ENCODE results near the gene USP15. TPM values are rescaled to one million over a fixed set of nuclear protein-coding genes. Genes with fewer than 3 reads are reported as not detected.

USP15 gene
- total RNA-seq, 3 donors from 2014 or later, result 62.5 to 78.3 (median 64.3) TPM

DNA sequence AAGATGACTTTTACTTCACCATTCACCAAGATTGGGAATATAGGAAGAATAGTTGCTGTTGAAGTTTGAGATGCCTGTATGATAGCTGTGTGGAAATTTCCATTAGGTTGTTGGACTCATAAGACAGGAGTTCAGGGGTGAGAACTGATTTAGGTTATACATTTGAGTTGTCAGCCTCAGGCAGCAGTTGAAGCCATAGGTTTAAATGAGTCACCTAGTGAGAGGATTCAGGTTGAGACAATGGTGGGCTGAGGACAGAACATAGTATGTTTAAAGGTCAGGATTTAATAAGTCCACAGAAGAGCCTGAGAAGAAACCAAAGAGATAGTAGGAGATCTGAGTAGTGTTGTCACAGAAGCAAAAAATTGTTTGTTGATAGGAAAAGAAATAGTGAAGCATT is 142.8 kb downstream of the USP15 start:
- TF ChIP-seq, protein P1, sequence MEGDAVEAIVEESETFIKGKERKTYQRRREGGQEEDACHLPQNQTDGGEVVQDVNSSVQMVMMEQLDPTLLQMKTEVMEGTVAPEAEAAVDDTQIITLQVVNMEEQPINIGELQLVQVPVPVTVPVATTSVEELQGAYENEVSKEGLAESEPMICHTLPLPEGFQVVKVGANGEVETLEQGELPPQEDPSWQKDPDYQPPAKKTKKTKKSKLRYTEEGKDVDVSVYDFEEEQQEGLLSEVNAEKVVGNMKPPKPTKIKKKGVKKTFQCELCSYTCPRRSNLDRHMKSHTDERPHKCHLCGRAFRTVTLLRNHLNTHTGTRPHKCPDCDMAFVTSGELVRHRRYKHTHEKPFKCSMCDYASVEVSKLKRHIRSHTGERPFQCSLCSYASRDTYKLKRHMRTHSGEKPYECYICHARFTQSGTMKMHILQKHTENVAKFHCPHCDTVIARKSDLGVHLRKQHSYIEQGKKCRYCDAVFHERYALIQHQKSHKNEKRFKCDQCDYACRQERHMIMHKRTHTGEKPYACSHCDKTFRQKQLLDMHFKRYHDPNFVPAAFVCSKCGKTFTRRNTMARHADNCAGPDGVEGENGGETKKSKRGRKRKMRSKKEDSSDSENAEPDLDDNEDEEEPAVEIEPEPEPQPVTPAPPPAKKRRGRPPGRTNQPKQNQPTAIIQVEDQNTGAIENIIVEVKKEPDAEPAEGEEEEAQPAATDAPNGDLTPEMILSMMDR (IDR thresholded peaks at IDR 0.05), result no peak
- H3K36me3 ChIP-seq (ENCODE audit: low read depth), result no peaks in the 10 kb centered on the region
- DNase-seq, result no peak
- ATAC-seq, result no peak
- no peaks in the 10 kb centered on the region for H3K4me1 ChIP-seq (ENCODE audit: low read depth)
- no peaks in the 10 kb centered on the region for H3K9me3 ChIP-seq
- no peak overlapping the region for H3K4me3 ChIP-seq
- intact Hi-C loops (cut with DNase I, micrococcal nuclease), result no loop called here

DNA sequence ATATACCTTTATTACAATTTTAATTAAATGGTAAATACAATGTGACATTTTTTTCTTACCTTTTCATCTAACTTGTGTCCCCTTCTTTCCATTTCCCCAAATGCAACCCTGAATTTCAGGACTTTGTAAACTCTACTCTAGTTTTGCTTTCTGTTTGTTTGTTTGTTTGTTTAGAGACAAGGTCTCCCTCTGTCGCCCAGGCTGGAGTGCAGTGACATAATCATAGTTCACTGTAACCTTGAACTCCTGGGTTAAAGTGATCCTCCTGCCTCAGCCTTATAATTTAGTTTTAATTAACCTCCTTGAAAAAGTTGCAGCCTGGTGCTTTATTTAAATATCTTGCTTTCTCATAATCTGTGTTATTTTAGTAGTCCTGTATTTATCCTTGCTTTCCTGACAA is 147.4 kb downstream of the USP15 start:
- Histone ChIP-seq H3K4me1 (ENCODE audit: low read depth) (no peaks in the 10 kb centered on the region), H3K9me3 (no peaks in the 10 kb centered on the region), H3K36me3 (ENCODE audit: low read depth) (no peaks in the 10 kb centered on the region), H3K4me3 (no peak overlapping the region)
- no peak for DNase-seq
- no peak for ATAC-seq
- TF ChIP-seq, protein P1 (IDR thresholded peaks at IDR 0.05), result no peak
- intact Hi-C loops (cut with DNase I, micrococcal nuclease), result no loop called here

DNA sequence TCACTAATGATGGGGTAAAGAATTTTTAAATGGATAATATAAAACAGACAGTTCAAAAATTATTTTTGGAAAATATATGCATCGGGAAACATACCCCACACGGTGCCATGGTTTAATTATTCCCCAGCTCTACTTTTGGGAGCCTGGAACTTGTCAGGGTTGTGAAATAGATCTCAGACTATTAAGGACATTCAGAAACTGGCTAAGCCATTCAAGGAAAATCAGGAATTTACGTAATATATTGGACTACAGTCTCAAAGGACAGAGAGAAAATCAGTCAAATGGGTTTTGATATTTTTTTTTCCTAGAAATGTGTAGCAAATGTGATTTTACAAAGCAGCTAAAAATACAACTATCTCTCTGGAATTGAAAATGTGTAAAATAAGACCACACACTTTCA is 148.9 kb downstream of the USP15 start:
- DNase-seq (no peak), ATAC-seq (no peak)
- Histone ChIP-seq H3K4me1 (ENCODE audit: low read depth) (no peaks in the 10 kb centered on the region), H3K4me3 (no peak overlapping the region), H3K36me3 (ENCODE audit: low read depth) (no peaks in the 10 kb centered on the region), H3K9me3 (no peaks in the 10 kb centered on the region)
- TF ChIP-seq, protein P1 (IDR thresholded peaks at IDR 0.05), result no peak
- intact Hi-C loops (cut with DNase I, micrococcal nuclease), result no loop called here

DNA sequence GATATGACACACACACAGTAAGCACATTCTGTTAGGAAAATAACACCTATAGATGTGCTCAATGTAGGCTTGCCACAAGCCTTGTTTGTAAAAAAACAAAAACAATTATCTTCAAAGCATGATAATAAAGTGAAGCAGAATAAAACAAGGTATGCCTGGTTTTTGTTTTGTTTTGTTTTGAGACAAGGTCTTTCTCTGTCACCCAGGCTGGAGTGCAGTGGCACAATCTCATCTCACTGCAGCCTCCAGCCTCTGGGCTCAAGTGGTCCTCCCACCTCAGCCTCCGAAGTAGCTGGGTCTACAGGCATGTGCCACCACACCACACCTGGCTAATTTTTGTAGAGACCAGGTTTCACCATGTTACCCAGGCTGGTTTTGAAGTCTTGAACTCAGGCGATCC is 154.0 kb downstream of the USP15 start:
- DNase-seq, result no peak
- H3K9me3 ChIP-seq, result peaks cover 6% of the 10 kb centered on the region
- TF ChIP-seq, protein P1 (IDR thresholded peaks at IDR 0.05), result no peak
- H3K4me1 ChIP-seq (ENCODE audit: low read depth), result no peaks in the 10 kb centered on the region
- ATAC-seq, result no peak
- intact Hi-C loops (cut with DNase I, micrococcal nuclease), result no loop called here
- no peak overlapping the region for H3K4me3 ChIP-seq
- H3K36me3 ChIP-seq (ENCODE audit: low read depth), result no peaks in the 10 kb centered on the region

DNA sequence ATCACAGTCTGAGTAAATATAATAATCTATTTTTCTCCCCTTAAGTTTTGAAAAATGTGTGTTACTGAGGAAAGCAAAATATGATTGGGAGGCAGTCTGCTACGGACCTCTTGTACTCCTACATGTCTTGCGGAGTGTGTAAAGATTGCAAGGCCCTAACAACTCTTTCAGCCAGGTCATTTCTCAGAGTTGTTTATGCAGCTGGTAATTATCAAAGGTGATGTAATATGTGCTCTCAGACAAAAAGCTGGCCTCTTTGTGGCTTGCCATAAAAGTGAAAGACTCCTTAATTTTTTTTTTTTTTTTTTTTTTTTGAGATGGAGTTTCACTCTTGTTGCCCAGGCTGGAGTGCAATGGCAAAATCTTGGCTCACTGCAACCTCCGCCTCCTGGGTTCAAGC is 165.9 kb downstream of the USP15 start:
- Histone ChIP-seq H3K4me3 (no peak overlapping the region), H3K4me1 (ENCODE audit: low read depth) (no peaks in the 10 kb centered on the region), H3K36me3 (ENCODE audit: low read depth) (no peaks in the 10 kb centered on the region), H3K9me3 (peaks cover 21% of the 10 kb centered on the region)
- no peak for DNase-seq
- TF ChIP-seq, protein P1 (IDR thresholded peaks at IDR 0.05), result no peak
- ATAC-seq, result no peak
- intact Hi-C loops (cut with DNase I, micrococcal nuclease), result no loop called here

DNA sequence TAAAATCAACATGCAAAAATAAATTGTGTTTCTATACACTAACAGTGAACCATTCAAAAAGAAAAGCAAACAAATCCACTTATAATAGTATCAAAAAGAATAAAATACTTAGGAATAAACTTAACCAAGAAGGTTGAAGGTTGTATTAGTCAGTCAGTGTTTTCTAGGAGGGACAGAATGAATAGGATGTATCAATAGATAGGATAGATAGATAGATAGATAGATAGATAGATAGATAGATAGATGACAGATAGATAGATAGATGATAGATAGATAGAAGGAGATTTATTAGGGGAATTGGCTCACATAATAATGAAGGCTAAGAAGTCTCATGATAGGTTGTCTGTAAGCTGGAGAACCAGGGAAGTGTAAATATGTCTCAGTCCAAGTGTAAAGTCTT is 169.3 kb downstream of the USP15 start:
- ATAC-seq (no peak), DNase-seq (no peak)
- TF ChIP-seq, protein P1 (IDR thresholded peaks at IDR 0.05), result no peak
- Histone ChIP-seq H3K36me3 (ENCODE audit: low read depth) (no peaks in the 10 kb centered on the region), H3K9me3 (peaks cover 16% of the 10 kb centered on the region), H3K4me3 (no peak overlapping the region), H3K4me1 (ENCODE audit: low read depth) (no peaks in the 10 kb centered on the region)
- intact Hi-C loops (cut with DNase I, micrococcal nuclease), result no loop called here

All from mucosa of descending colon (tissue), 3 donors.